ENCODE measurements around the gene KIAA0930.

DNA sequence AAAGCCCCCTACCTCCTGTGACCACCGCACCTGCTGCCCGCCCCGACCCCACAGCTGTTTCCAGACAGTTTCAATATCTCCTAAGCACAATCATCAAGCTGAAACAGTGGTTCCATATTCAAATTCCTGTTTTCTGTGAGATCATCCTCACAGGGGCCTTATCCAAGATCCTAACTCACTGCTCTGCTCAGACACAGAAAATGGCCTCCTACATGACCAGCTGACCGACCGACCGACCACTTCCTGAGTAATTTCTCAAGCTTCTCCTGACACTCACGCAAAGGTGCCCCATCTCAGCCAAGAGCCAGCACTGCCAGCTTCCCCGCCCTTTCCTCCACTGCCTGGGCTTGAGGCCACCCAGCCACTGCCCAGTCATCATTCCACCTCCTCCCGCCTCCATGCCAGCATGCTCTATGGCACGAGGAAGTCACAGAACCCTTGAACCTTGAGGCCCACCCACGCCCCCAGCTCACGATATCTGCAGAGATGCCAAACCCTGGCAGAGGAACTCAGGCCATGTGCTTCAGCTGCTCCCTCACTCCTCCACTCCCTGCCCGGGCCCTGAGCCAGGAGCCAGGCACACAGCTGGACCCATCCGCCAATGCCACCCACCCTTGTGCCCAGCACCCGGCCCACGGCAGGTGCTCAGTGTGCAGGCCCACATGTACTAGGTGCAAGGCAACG, 14.0 kb downstream of the KIAA0930 start:
- TF ChIP-seq POLR2A (IDR thresholded peaks at IDR 0.05; ENCODE audit: low read length) (no peak), GATA1 (IDR thresholded peaks at IDR 0.05; ENCODE audit: low read depth, low read length) (no peak)

Measured in erythroblast (primary cell).